Measurements from ENCODE around the gene ACAA1. TPM values are rescaled to one million over a fixed set of nuclear protein-coding genes. Genes with fewer than 3 reads are reported as not detected.

ACAA1 gene
- total RNA-seq, 4 donors from 2014 or later: 123 to 324 (median 186) TPM

GRCh38 chr3:38115645-38116427 is 21.1 kb downstream of the ACAA1 start:
- peaks cover 0 to 4% (median 0%) of the 10 kb centered on the region in 4 donors for H3K4me1 ChIP-seq
- no peaks in the 10 kb centered on the region for H3K9me3 ChIP-seq
- no peak overlapping the region for H3K4me3 ChIP-seq
- TF ChIP-seq, protein P1, sequence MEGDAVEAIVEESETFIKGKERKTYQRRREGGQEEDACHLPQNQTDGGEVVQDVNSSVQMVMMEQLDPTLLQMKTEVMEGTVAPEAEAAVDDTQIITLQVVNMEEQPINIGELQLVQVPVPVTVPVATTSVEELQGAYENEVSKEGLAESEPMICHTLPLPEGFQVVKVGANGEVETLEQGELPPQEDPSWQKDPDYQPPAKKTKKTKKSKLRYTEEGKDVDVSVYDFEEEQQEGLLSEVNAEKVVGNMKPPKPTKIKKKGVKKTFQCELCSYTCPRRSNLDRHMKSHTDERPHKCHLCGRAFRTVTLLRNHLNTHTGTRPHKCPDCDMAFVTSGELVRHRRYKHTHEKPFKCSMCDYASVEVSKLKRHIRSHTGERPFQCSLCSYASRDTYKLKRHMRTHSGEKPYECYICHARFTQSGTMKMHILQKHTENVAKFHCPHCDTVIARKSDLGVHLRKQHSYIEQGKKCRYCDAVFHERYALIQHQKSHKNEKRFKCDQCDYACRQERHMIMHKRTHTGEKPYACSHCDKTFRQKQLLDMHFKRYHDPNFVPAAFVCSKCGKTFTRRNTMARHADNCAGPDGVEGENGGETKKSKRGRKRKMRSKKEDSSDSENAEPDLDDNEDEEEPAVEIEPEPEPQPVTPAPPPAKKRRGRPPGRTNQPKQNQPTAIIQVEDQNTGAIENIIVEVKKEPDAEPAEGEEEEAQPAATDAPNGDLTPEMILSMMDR (IDR thresholded peaks at IDR 0.05): no peak
- TF ChIP-seq POLR2A (IDR thresholded peaks at IDR 0.05): no peak
- peak in 2 of 3 donors; percentile 42 for DNase-seq
- no peaks in the 10 kb centered on the region for H3K27me3 ChIP-seq
- no peak overlapping the region for H3K27ac ChIP-seq
- H3K36me3 ChIP-seq: peaks cover 0 to 14% (median 0%) of the 10 kb centered on the region in 3 donors

GRCh38 chr3:38114875-38115644 is 21.9 kb downstream of the ACAA1 start:
- H3K4me3 ChIP-seq: no peak overlapping the region
- H3K27me3 ChIP-seq: no peaks in the 10 kb centered on the region
- no peak for TF ChIP-seq POLR2A (IDR thresholded peaks at IDR 0.05)
- TF ChIP-seq, protein P1 (IDR thresholded peaks at IDR 0.05): no peak
- DNase-seq: peak; percentile 33 to 48 (median 46)
- no peaks in the 10 kb centered on the region for H3K9me3 ChIP-seq
- H3K4me1 ChIP-seq: peaks cover 0 to 4% (median 0%) of the 10 kb centered on the region in 4 donors
- no peak overlapping the region for H3K27ac ChIP-seq
- peaks cover 0 to 6% (median 0%) of the 10 kb centered on the region in 3 donors for H3K36me3 ChIP-seq

- peak in 2 of 3 donors; percentile 39 to 44 for DNase-seq
- H3K4me3 ChIP-seq: no peak overlapping the region
- no peaks in the 10 kb centered on the region for H3K9me3 ChIP-seq
- H3K36me3 ChIP-seq: peaks cover 0 to 3% (median 0%) of the 10 kb centered on the region in 3 donors
- H3K27me3 ChIP-seq: no peaks in the 10 kb centered on the region
- H3K4me1 ChIP-seq: peaks cover 0 to 4% (median 0%) of the 10 kb centered on the region in 4 donors
- H3K27ac ChIP-seq: no peak overlapping the region
- no peak for TF ChIP-seq POLR2A (IDR thresholded peaks at IDR 0.05)
- TF ChIP-seq, protein P1 (IDR thresholded peaks at IDR 0.05): no peak
Observed at GRCh38 chr3:38114052-38114874, 22.7 kb downstream of the ACAA1 start.

GRCh38 chr3:38112378-38112761 is 24.6 kb downstream of the ACAA1 start:
- TF ChIP-seq POLR2A (IDR thresholded peaks at IDR 0.05): no peak
- TF ChIP-seq, protein P1 (IDR thresholded peaks at IDR 0.05): no peak
- Histone ChIP-seq H3K4me1 (peaks cover 0 to 4% (median 0%) of the 10 kb centered on the region in 4 donors), H3K27ac (no peak overlapping the region), H3K36me3 (no peaks in the 10 kb centered on the region), H3K4me3 (no peak overlapping the region), H3K9me3 (no peaks in the 10 kb centered on the region), H3K27me3 (no peaks in the 10 kb centered on the region)
- DNase-seq: peak in 2 of 3 donors; percentile 34

DNA sequence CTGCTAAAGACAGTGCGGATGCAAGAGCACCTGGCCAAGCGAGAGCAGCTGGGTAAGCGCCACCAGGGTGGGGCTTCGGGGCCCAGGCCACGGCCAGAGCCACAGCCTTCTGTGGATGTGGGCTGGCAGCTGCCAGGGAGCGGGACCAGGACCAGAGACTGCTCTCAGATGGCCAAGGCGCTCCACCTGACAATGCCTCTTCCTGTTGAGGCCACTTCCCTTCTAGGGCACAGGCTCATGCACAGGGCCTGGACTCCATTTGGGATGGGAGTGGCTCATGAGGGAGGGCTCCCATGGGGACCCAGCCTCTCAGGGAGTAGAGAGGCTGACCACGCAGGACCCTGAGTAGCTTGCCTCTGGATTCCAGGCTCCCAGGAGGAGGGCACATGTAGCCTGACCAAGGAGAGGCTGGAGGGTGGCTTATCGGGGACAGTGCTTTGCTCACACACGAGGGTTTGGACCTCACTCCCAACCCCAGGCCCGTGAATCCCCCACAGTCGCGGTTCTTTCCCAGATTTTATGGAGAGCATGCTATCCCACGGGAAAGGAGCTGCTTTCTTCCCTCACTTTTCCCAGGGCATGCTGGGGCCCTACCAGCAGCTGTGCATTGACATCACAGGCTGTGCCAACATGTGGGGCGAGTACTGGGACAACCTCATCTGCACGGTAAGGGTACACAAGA is 25.1 kb downstream of the ACAA1 start:
- Histone ChIP-seq H3K4me3 (no peak overlapping the region), H3K36me3 (no peaks in the 10 kb centered on the region), H3K4me1 (peaks cover 0 to 4% (median 0%) of the 10 kb centered on the region in 4 donors), H3K27me3 (no peaks in the 10 kb centered on the region), H3K9me3 (no peaks in the 10 kb centered on the region), H3K27ac (no peak overlapping the region)
- TF ChIP-seq, protein P1 (IDR thresholded peaks at IDR 0.05): no peak
- no peak for TF ChIP-seq POLR2A (IDR thresholded peaks at IDR 0.05)
- DNase-seq: peak in 2 of 3 donors; percentile 30 to 42
